ENCODE measurements around the gene LEFTY2. TPM values are rescaled to one million over a fixed set of nuclear protein-coding genes. Genes with fewer than 3 reads are reported as not detected.

LEFTY2 gene
- total RNA-seq, 2 donors from 2014 or later = 0.99 to 8.0 TPM

- Histone ChIP-seq H3K27ac (peak overlapping the region; percentile 78 to 84 (median 82)), H3K27me3 (no peaks in the 10 kb centered on the region), H3K4me3 (no peak overlapping the region), H3K9me3 (no peaks in the 10 kb centered on the region), H3K36me3 (replicated peaks in 1 of 2; ENCODE audit: insufficient read depth in 1 of 2, low read depth in 2 of 2) (no peaks in the 10 kb centered on the region), H3K4me1 (peaks cover 28% of the 10 kb centered on the region)
- DNase-seq = no peak
- intact Hi-C loops (cut with DNase I) = no loop called here
- TF ChIP-seq POLR2A (IDR thresholded peaks at IDR 0.05) (no peak), CTCF (IDR thresholded peaks at IDR 0.05) (no peak)
- 86 to 88% methylated on average over 19 of the region's 19 CpGs for WGBS, 2 donors
- ATAC-seq = no peak
Measured at GRCh38 chr1:225897595-225898514, 43.2 kb downstream of the LEFTY2 start.

GRCh38 chr1:225896937-225897549 lies 44.0 kb downstream of the LEFTY2 start:
- H3K4me3 ChIP-seq = no peak overlapping the region
- 33 to 35% methylated on average over 7 of the region's 7 CpGs for WGBS, 2 donors
- H3K36me3 ChIP-seq (replicated peaks in 1 of 2; ENCODE audit: insufficient read depth in 1 of 2, low read depth in 2 of 2) = no peaks in the 10 kb centered on the region
- DNase-seq (peak; percentile 61 to 85 (median 74)), ATAC-seq (peak; percentile 98)
- intact Hi-C loops (cut with DNase I) = no loop called here
- peak; percentile 35 to 77 (median 73) for TF ChIP-seq POLR2A (IDR thresholded peaks at IDR 0.05)
- no peak for TF ChIP-seq CTCF (IDR thresholded peaks at IDR 0.05)
- H3K4me1 ChIP-seq = peaks cover 33% of the 10 kb centered on the region
- H3K9me3 ChIP-seq = no peaks in the 10 kb centered on the region
- H3K27me3 ChIP-seq = no peaks in the 10 kb centered on the region
- peak overlapping the region; percentile 78 to 84 (median 82) for H3K27ac ChIP-seq

GRCh38 chr1:225896494-225896893 lies 44.5 kb downstream of the LEFTY2 start:
- intact Hi-C loops (cut with DNase I) = no loop called here
- peak overlapping the region; percentile 78 to 84 (median 82) for H3K27ac ChIP-seq
- H3K4me3 ChIP-seq = no peak overlapping the region
- no peak for DNase-seq
- H3K4me1 ChIP-seq = peaks cover 37% of the 10 kb centered on the region
- no peak for TF ChIP-seq CTCF (IDR thresholded peaks at IDR 0.05)
- no peak for TF ChIP-seq POLR2A (IDR thresholded peaks at IDR 0.05)
- WGBS, 2 donors = 59 to 62% methylated on average over 5 of the region's 5 CpGs
- H3K9me3 ChIP-seq = no peaks in the 10 kb centered on the region
- no peaks in the 10 kb centered on the region for H3K27me3 ChIP-seq
- H3K36me3 ChIP-seq (replicated peaks in 1 of 2; ENCODE audit: insufficient read depth in 1 of 2, low read depth in 2 of 2) = no peaks in the 10 kb centered on the region
- no peak for ATAC-seq

- Histone ChIP-seq H3K4me1 (peaks cover 71% of the 10 kb centered on the region), H3K27me3 (no peaks in the 10 kb centered on the region), H3K36me3 (replicated peaks in 1 of 2; ENCODE audit: insufficient read depth in 1 of 2, low read depth in 2 of 2) (no peaks in the 10 kb centered on the region), H3K9me3 (no peaks in the 10 kb centered on the region), H3K4me3 (no peak overlapping the region), H3K27ac (peak overlapping the region in 3 of 4 donors; percentile 96)
- ATAC-seq = no peak
- 93% methylated on average over 6 of the region's 6 CpGs for WGBS, 2 donors
- TF ChIP-seq CTCF (IDR thresholded peaks at IDR 0.05) = no peak
- intact Hi-C loops (cut with DNase I) = no loop called here
- DNase-seq = no peak
Measured at GRCh38 chr1:225892307-225892706, 48.7 kb downstream of the LEFTY2 start.
